ENCODE data around the gene ELAVL4. TPM values are rescaled to one million over a fixed set of nuclear protein-coding genes. Genes with fewer than 3 reads are reported as not detected.

The ELAVL4 gene
- total RNA-seq, 1 experiment from 2014 or later = not detected

DNA sequence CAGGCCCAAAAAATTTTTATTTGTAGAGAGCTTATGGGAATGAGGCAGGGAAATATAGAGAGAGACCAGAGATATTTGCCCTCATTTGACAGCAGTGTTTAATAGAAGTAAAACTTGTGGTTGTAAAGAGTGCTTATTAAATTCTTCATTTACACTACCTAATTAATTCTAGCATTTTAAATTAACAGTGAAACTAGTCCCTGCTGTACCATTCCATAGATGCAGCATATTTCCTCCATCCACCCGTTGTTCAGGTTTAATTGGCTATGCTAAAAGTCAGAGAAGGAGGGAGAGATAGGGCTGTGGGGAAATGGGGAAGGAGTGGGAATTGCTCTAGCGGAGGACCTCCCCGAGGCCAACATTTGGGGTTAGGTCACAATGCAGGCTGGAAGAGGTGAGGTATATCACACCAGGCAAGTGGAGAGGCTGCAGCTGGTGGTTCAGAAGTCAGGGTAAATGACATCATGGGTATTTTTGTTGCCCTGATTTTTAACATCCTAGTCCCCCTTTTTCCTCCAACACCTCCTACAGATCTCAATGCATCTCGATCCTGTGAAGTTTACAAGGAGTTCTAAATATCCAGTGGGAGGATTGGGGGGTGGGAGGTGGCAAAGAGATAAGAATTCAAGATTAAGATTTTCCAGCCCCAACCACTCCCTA is 38.6 kb downstream of the ELAVL4 start:
- ChIA-PET RAD21 (ENCODE audit: low non-redundant PET in 1 of 2, low total read pairs in 2 of 2, uncharacterized antibody in 2 of 2, unreplicated experiment in 2 of 2) (no interaction called here), POLR2A (no interaction called here), CTCF (no interaction called here)
- no peak overlapping the region for H2AFZ ChIP-seq (ENCODE audit: low read depth, low read length, poor library complexity, severe bottlenecking)
- DNase-seq (ENCODE audit: low read depth, low spot score) = no peak
- no peak overlapping the region for H3K4me2 ChIP-seq (ENCODE audit: low read length)
- no peaks in the 10 kb centered on the region for H3K4me1 ChIP-seq (ENCODE audit: control insufficient read depth in 1 of 2, insufficient read depth in 2 of 2, low read length in 2 of 2)
- H3K27ac ChIP-seq (ENCODE audit: low read depth, low read length) = no peak overlapping the region
- no peaks in the 10 kb centered on the region for H4K20me1 ChIP-seq (ENCODE audit: insufficient read depth)
- peaks cover 18% of the 10 kb centered on the region; the same call in 1 of the 2 replicates for H3K27me3 ChIP-seq (ENCODE audit: insufficient read depth, low read length)
- no peak overlapping the region for H3K9ac ChIP-seq (ENCODE audit: low read length)
- no peaks in the 10 kb centered on the region for H3K9me2 ChIP-seq (ENCODE audit: insufficient read depth)
- H3K79me2 ChIP-seq (ENCODE audit: insufficient read depth, low read length) = no peaks in the 10 kb centered on the region
- H3K9me3 ChIP-seq (ENCODE audit: control insufficient read depth in 1 of 2, insufficient read depth in 1 of 2, low read depth in 1 of 2, low read length in 2 of 2) = no peaks in the 10 kb centered on the region
- H3K4me3 ChIP-seq (replicated peaks in 1 of 2; ENCODE audit: low read depth in 1 of 2, low read length in 2 of 2) = no peak overlapping the region
- no peak for ATAC-seq
- intact Hi-C loops (cut with micrococcal nuclease) = no loop called here
- BruUV-seq (replicated peaks) = no TSS peak
- TF ChIP-seq SIN3A (IDR thresholded peaks at IDR 0.05; ENCODE audit: low read depth) = no peak
- TF ChIP-seq ZNF274 (IDR thresholded peaks at IDR 0.05; ENCODE audit: low read depth, low read length) = no peak
- no peak for TF ChIP-seq EGR1 (IDR thresholded peaks at IDR 0.05; ENCODE audit: low read depth)
- TF ChIP-seq, protein P1, sequence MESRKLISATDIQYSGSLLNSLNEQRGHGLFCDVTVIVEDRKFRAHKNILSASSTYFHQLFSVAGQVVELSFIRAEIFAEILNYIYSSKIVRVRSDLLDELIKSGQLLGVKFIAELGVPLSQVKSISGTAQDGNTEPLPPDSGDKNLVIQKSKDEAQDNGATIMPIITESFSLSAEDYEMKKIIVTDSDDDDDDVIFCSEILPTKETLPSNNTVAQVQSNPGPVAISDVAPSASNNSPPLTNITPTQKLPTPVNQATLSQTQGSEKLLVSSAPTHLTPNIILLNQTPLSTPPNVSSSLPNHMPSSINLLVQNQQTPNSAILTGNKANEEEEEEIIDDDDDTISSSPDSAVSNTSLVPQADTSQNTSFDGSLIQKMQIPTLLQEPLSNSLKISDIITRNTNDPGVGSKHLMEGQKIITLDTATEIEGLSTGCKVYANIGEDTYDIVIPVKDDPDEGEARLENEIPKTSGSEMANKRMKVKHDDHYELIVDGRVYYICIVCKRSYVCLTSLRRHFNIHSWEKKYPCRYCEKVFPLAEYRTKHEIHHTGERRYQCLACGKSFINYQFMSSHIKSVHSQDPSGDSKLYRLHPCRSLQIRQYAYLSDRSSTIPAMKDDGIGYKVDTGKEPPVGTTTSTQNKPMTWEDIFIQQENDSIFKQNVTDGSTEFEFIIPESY (IDR thresholded peaks at IDR 0.05; ENCODE audit: extremely low read depth, insufficient replicate concordance, low read length) = no peak
- TF ChIP-seq EZH2phosphoT487 (IDR thresholded peaks at IDR 0.05; ENCODE audit: borderline replicate concordance) = no peak
- TF ChIP-seq, protein P2, sequence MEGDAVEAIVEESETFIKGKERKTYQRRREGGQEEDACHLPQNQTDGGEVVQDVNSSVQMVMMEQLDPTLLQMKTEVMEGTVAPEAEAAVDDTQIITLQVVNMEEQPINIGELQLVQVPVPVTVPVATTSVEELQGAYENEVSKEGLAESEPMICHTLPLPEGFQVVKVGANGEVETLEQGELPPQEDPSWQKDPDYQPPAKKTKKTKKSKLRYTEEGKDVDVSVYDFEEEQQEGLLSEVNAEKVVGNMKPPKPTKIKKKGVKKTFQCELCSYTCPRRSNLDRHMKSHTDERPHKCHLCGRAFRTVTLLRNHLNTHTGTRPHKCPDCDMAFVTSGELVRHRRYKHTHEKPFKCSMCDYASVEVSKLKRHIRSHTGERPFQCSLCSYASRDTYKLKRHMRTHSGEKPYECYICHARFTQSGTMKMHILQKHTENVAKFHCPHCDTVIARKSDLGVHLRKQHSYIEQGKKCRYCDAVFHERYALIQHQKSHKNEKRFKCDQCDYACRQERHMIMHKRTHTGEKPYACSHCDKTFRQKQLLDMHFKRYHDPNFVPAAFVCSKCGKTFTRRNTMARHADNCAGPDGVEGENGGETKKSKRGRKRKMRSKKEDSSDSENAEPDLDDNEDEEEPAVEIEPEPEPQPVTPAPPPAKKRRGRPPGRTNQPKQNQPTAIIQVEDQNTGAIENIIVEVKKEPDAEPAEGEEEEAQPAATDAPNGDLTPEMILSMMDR (IDR thresholded peaks at IDR 0.05 in 2 of 3, conservative IDR thresholded peaks at IDR 0.05 in 1 of 3; ENCODE audit: borderline replicate concordance in 1 of 3, insufficient read depth in 1 of 3, low read depth in 2 of 3, low read length in 2 of 3) = no peak
- TF ChIP-seq SP1 (IDR thresholded peaks at IDR 0.05; ENCODE audit: low read depth) = no peak
- H3K36me3 ChIP-seq (ENCODE audit: control insufficient read depth in 1 of 2, insufficient read depth in 2 of 2, low read length in 2 of 2) = no peaks in the 10 kb centered on the region

All from HCT116 (cell line).